Keratinocyte (primary cell): Measurements from ENCODE around the gene HCFC1. TPM values are rescaled to one million over a fixed set of nuclear protein-coding genes. Genes with fewer than 3 reads are reported as not detected.

Experiments
- DNase-seq: peaks from one replicate; pipeline ENCODE4 v3.0.0-alpha.2; 2011; ENCODE audit warnings: low read depth, missing footprints, low spot score
- FAIRE-seq: peaks from 2 replicates; lab custom pipeline; 2011; peaks lifted over from hg19 to GRCh38; lab: Jason Lieb, UNC
- H2AFZ ChIP-seq: 2 replicates; pipeline ENCODE4 v1.6.0; 2012; ENCODE audit warnings: low read length, control low read depth, inconsistent platforms; ENCODE audit not compliant: control insufficient read depth
- H3K27ac ChIP-seq: 2 replicates; pipeline ENCODE4 v1.5.1; 2011; ENCODE audit warnings: low read length; ENCODE audit not compliant: control insufficient read depth, insufficient read depth
- H3K27me3 ChIP-seq: 3 replicates; pipeline ENCODE4 v1.6.0; 2011; ENCODE audit warnings: low read length; ENCODE audit not compliant: control insufficient read depth, insufficient read depth; ENCODE audit errors: extremely low read depth
- H3K36me3 ChIP-seq, 2 experiments: 2 replicates in 1 of 2; 3 replicates in 1 of 2; pipeline ENCODE4 v1.5.1; 2011; ENCODE audit warnings: low read length in 2 of 2, mild to moderate bottlenecking in 1 of 2; ENCODE audit not compliant: control insufficient read depth in 2 of 2, insufficient read depth in 2 of 2; ENCODE audit errors: extremely low read depth in 1 of 2
- H3K4me1 ChIP-seq: 3 replicates; pipeline ENCODE4 v1.5.1; 2011; ENCODE audit warnings: low read length; ENCODE audit not compliant: control insufficient read depth, insufficient read depth; ENCODE audit errors: extremely low read depth
- H3K4me2 ChIP-seq: 3 replicates; pipeline ENCODE4 v1.6.0; 2011; ENCODE audit warnings: low read depth, low read length; ENCODE audit not compliant: control insufficient read depth, insufficient read depth; ENCODE audit errors: extremely low read depth
- H3K4me3 ChIP-seq, 3 experiments: fragments of 200-600 bp in 1 of 3; sonication (generic) in 1 of 3; 2 replicates in 2 of 3; 3 replicates in 1 of 3; pipeline ENCODE4 v1.5.1; 2011 to 2016; ENCODE audit warnings: low read length in 3 of 3, mild to moderate bottlenecking in 3 of 3, control low read depth in 2 of 3, inconsistent platforms in 1 of 3, low read depth in 1 of 3, mixed read lengths in 1 of 3, mixed run types in 1 of 3, moderate library complexity in 1 of 3; ENCODE audit not compliant: control insufficient read depth in 2 of 3, insufficient read depth in 2 of 3; ENCODE audit errors: extremely low read depth in 1 of 3
- H3K79me2 ChIP-seq: 2 replicates; pipeline ENCODE4 v1.6.0; 2012; ENCODE audit warnings: low read length; ENCODE audit not compliant: control insufficient read depth, insufficient read depth
- H3K9ac ChIP-seq: 3 replicates; pipeline ENCODE4 v1.6.0; 2011; ENCODE audit warnings: low read length; ENCODE audit not compliant: control insufficient read depth, insufficient read depth; ENCODE audit errors: extremely low read depth
- H3K9me1 ChIP-seq: 3 replicates; pipeline ENCODE4 v1.6.0; 2011; ENCODE audit warnings: low read length; ENCODE audit not compliant: control insufficient read depth, insufficient read depth; ENCODE audit errors: extremely low read depth
- H3K9me3 ChIP-seq: 2 replicates; pipeline ENCODE4 v1.5.1; 2012; ENCODE audit warnings: low read depth, low read length; ENCODE audit not compliant: control insufficient read depth
- H4K20me1 ChIP-seq: 3 replicates; pipeline ENCODE4 v1.6.0; 2011; ENCODE audit warnings: low read length; ENCODE audit not compliant: control insufficient read depth, insufficient read depth; ENCODE audit errors: extremely low read depth
- EZH2 ChIP-seq: IDR thresholded peaks from one replicate; pipeline ENCODE4 v1.6.1; 2012; ENCODE audit warnings: inconsistent platforms, mild to moderate bottlenecking, low read length, moderate library complexity
- dilution Hi-C: fragments of 300-500 bp; cut with MboI; formaldehyde crosslinking; loops from one replicate; pipeline ENCODE4 v1.7.0; 2020; ENCODE audit warnings: low sequenced_read_pairs; ENCODE audit not compliant: extremely low pct_ligation_motif_present
- polyA plus RNA-seq, 5 experiments: library from polyadenylated mRNA; depleted of rRNA in 3 of 5; stranded (reverse) in 3 of 5; stranded (forward) in 1 of 5; unstranded in 1 of 5; fragments of >200 nt; gene quantifications; 1 replicate in 1 of 5; 2 replicates in 3 of 5; 3 replicates in 1 of 5; pipeline versions ENCODE4 v1.2.1 to v1.2.3, GENCODE V29; 2011 to 2012; ENCODE audit warnings: missing spikeins in 2 of 5, low read depth in 1 of 5, low replicate concordance in 1 of 5
- TF ChIP-seq, protein P1 (sequence below), 3 experiments: IDR thresholded peaks in 1 of 3; conservative IDR thresholded peaks in 1 of 3; optimal IDR thresholded peaks in 1 of 3; 2 replicates in 2 of 3; 3 replicates in 1 of 3; pipeline versions ENCODE3 to v1.5.1; 2011; ENCODE audit warnings: low read length in 3 of 3, mild to moderate bottlenecking in 3 of 3, moderate library complexity in 2 of 3, control low read depth in 1 of 3, inconsistent platforms in 1 of 3; ENCODE audit not compliant: insufficient read depth in 2 of 3; ENCODE audit errors: extremely low read depth in 1 of 3

HCFC1 gene
- polyA plus RNA-seq, 1 donor (not counting 4 experiments of a cell fraction or from before 2014, with no cell fraction given): 2.7 TPM

DNA sequence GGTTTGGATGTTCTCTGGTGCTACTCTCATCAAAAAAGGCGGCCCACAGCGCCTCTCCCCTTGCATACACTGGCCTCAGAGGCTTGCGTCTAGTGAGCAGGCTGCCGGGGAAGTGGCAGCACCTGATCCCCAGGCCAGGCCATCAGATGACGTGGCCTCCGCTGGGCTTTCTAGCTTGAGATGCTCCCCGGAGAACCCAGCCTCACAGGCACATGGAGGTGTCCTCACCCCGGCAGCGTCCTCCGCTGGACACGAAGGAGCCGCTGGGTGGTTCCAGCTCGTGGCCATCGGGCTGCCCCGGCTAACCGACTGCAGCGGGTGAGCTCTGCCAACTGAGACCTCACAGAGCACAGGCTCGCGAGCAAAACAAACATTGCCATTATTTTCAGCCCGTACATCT is 35.3 kb upstream of the HCFC1 start:
- Histone ChIP-seq H2AFZ (no peak overlapping the region), H3K4me3 (no peak overlapping the region), H4K20me1 (no peaks in the 10 kb centered on the region), H3K9ac (no peak overlapping the region), H3K9me1 (no peaks in the 10 kb centered on the region), H3K4me2 (no peak overlapping the region), H3K4me1 (no peaks in the 10 kb centered on the region), H3K27me3 (no peaks in the 10 kb centered on the region), H3K79me2 (no peaks in the 10 kb centered on the region), H3K9me3 (no peaks in the 10 kb centered on the region), H3K36me3 (no peaks in the 10 kb centered on the region), H3K27ac (no peak overlapping the region)
- dilution Hi-C loops: no loop called here
- no peak for TF ChIP-seq EZH2
- TF ChIP-seq, protein P1, sequence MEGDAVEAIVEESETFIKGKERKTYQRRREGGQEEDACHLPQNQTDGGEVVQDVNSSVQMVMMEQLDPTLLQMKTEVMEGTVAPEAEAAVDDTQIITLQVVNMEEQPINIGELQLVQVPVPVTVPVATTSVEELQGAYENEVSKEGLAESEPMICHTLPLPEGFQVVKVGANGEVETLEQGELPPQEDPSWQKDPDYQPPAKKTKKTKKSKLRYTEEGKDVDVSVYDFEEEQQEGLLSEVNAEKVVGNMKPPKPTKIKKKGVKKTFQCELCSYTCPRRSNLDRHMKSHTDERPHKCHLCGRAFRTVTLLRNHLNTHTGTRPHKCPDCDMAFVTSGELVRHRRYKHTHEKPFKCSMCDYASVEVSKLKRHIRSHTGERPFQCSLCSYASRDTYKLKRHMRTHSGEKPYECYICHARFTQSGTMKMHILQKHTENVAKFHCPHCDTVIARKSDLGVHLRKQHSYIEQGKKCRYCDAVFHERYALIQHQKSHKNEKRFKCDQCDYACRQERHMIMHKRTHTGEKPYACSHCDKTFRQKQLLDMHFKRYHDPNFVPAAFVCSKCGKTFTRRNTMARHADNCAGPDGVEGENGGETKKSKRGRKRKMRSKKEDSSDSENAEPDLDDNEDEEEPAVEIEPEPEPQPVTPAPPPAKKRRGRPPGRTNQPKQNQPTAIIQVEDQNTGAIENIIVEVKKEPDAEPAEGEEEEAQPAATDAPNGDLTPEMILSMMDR (optimal IDR thresholded peaks at IDR 0.05 in 1 of 3, IDR thresholded peaks at IDR 0.05 in 1 of 3, conservative IDR thresholded peaks at IDR 0.05 in 1 of 3; ENCODE audit: extremely low read depth in 1 of 3, insufficient read depth in 2 of 3, low read length in 3 of 3): no peak
- FAIRE-seq (no peak), DNase-seq (no peak)

- H2AFZ ChIP-seq: no peak overlapping the region
- no peaks in the 10 kb centered on the region for H3K9me3 ChIP-seq
- no peaks in the 10 kb centered on the region for H3K9me1 ChIP-seq
- no peak for FAIRE-seq
- no peaks in the 10 kb centered on the region for H3K27me3 ChIP-seq
- no peaks in the 10 kb centered on the region for H4K20me1 ChIP-seq
- no peak overlapping the region for H3K4me2 ChIP-seq
- H3K27ac ChIP-seq: no peak overlapping the region
- dilution Hi-C loops: no loop called here
- H3K79me2 ChIP-seq: no peaks in the 10 kb centered on the region
- no peak overlapping the region for H3K9ac ChIP-seq
- no peak overlapping the region for H3K4me3 ChIP-seq
- H3K4me1 ChIP-seq: peaks cover 5% of the 10 kb centered on the region
- DNase-seq: no peak
- no peaks in the 10 kb centered on the region for H3K36me3 ChIP-seq
- TF ChIP-seq, protein P1 (optimal IDR thresholded peaks at IDR 0.05 in 1 of 3, IDR thresholded peaks at IDR 0.05 in 1 of 3, conservative IDR thresholded peaks at IDR 0.05 in 1 of 3; ENCODE audit: extremely low read depth in 1 of 3, insufficient read depth in 2 of 3, low read length in 3 of 3): no peak
- TF ChIP-seq EZH2: no peak
These were observed 32.7 kb upstream of the HCFC1 start for GRCh38 chrX:154004315-154004714.
